ENCODE results near the gene CACNA1I.

DNA sequence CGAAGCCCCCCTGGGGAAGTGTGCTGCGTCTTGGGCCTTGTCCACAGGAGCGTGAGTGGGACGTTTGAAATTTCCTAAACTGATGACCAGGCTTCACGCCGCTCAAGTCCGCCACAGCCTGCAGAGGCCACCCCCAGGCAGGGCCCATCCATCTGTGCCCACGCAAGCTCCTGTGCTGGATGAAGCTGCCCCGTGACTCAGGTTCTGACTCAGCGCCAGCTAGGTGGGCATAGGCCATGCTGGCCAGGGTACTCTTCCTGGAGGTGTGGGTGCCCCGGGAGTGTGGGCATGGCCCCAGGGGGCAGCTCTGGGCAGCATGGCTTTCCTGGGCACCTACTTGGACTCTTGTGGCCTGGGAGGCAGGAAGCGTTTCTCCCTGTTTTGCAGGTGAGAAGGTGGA, 134.8 kb downstream of the CACNA1I start:
- no peak for TF ChIP-seq POLR2AphosphoS5 (IDR thresholded peaks at IDR 0.05; ENCODE audit: borderline replicate concordance, low read depth, low read length)
- no peak for TF ChIP-seq EZH2 (IDR thresholded peaks at IDR 0.05)

All from SK-N-MC (cell line).